Stimulated activated CD4-positive, alpha-beta T cell treated with anti-CD3 and anti-CD28 coated beads, Interleukin-2, amount 100 ng/mL, for 4 hours (primary cell): ENCODE data around the gene NPB.
"Not testable (repeated sequence)": the region's sequence is repeated elsewhere in the genome, so short reads cannot be mapped to it uniquely, and the experiment has no call there.

Experiments
- DNase-seq: peaks from one replicate; pipeline ENCODE4 v3.0.0-alpha.2; 2020; ENCODE audit warnings: low read depth

Gene NPB

GRCh38 chr17:81911969-81912368, 9.9 kb downstream of the NPB start:
- DNase-seq: no peak

DNA sequence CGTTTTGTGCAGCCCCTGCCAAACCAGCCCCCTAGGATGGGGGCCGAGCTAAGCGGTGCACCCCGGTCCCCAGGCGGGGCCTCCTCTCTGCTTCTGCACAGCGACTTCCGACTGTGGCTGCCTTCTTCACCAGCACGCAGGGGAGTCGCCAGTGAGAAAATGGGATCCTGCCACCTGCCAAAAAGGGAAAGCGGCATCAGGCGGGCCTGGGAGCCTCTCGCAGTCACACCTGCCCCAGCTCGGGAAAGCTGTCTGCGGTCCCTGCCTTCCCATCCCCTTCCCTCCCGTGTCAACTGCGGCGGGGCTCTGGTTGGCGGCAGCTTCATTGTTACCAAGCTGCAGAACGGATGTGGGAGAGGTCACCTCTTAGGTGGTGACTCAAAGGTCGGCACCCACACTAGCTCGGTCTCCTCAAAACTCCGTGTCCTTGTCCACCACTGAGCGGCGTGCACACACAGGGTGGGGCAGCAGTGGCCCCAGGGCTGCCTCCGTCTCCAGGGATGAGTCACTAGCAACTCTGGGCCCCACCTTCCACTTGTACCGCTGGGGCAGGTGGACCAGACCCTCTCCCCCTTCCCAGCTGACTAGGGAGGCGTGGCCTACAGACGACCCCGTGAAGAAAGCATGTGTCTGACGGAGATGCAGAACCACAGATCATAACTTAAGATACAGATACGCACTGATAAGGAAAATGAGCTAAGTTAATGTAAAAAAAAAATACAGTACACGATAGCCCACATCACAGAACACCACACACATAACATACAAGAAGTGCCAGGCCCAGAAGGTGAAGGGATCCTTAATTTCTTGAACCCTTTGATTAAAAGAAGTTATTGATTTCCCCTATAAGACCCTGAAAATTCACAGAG, 10.6 kb downstream of the NPB start:
- DNase-seq: no peak

DNA sequence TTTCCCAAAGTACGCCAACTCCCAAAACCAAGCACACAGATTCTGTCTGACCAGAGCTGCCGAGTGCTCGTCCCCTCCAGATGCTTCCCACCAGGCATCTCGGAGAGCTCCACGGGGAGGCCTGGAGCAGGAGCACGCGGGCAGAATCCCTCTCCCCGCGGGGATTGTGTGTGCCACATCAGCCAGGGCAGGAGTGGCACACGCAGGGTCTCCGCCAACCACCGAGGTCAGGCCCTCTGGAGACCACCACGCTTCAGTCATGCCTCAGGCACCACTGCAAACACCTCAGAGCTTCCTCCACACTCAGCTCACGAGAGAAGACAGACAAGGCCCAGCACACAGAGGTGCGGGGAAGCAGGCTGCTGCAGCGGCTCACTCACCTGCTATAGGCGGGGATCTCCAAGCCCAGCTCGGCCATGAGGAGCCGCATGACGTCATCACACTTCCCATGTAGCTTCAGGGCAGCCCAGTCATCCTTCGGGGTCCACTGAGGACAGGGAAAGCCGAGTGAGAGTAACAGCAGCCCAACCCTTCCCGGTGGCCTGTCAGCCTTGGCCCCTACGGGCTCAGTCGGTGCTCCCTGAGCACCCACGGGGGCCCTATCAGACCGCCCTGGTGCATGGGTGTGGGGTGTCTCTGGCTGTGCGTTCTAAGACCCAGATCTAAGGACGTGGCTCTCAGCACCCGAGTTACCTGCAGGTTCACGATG, 11.5 kb downstream of the NPB start:
- no peak for DNase-seq

DNA sequence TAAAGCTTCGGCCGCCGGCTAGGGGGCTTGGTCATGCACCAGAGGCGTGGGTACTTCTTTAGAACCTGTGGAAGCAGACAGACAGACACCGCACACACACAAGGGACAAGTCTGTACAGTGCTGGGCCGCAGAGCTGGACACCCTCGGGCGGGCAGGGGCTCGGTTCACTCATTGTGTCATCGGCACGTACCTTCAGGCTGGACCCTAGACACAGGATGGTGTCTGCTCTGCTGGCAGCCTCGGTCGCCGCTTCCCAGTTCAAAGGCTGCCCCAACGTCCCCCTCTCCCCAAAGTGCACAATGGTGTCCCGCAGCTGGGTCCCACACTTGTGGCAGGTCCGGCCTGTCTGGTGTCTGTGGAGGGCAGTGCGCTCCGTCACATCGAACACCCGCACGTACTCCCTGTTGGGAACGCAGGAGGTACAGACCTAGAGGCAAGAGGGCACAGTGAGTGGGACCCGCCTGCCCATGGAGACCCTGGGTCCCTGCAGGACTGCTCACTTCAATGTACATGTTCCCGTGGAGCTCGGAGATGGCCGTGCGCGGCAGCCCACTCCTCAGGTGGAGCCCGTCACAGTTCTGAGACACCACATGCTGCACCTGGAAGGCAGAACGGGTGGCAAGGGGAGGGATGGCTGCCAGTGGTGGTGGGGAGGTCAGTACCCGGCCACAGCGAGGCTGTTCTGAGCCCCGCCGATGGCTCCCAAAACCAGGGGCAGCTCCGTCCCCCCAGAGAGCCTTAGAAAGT, 12.2 kb downstream of the NPB start:
- DNase-seq: no peak

DNA sequence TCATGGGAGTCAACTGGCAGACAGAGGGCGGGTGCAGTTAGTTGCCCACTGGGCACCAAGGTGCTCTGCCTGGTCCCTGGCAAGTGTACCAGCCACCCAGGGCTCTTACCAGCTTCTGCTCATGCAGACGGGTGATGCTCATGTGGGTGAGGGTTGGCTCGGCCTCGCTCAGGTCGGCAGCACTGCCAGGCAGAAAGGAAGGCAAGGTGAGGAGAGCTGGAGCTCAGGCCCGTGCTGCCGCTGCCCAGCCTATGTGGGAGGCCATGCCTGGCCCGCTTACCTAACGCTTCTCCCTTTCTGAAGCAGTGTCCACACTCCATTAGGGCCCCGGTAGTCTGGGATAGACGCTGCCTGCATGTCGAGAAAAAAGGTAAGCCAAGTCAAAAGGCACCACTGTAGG, 13.3 kb downstream of the NPB start:
- DNase-seq: no peak

- no peak for DNase-seq
Observed at GRCh38 chr17:81916234-81917001, 14.4 kb downstream of the NPB start.

DNA sequence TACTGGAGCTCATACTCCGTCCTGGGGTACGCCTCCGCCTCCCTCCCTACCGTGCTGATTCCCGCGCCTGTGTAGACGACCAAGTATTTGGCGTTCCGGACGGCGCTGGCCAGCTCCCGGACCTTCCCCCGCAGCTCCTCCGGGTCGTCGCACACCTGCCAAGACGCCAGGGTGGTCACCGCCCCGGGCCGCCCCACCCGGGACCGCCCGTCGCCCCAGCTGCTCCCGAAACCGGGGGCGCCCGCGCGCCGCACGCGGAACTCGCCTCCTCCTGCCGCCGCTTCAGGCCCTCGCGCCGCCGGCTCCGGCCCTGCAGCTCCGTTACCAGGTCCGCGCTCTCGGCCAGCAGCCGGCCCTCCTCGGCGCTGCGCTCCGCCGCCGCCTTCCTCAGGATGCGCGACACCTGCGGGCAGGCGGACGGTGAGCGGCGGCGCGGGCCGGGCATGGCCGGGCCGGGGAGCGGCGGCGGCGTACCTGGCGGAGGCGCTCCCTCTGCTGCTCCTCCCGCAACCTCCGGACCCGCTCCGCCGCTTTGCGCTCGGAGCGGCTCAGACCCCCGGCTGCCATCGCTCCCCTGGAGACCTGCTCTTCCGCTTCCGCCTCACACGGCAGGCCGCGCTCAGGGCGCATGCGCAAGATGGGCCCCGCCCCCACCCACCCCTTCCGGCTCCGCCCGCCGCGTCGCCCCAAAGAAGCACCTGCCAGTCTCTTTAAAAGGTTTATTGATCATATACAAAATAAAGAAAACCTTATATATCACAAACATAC, 15.7 kb downstream of the NPB start, which contains the start of gene SIRT7:
Gene SIRT7 (minus strand): TSS at position 612 of the 768 bp plus-strand sequence. CDS start 45 bp downstream, at position 567.
- DNase-seq: peak; percentile 73

GRCh38 chr17:81918333-81918669, 16.3 kb downstream of the NPB start:
- DNase-seq: not testable (repeated sequence)

DNA sequence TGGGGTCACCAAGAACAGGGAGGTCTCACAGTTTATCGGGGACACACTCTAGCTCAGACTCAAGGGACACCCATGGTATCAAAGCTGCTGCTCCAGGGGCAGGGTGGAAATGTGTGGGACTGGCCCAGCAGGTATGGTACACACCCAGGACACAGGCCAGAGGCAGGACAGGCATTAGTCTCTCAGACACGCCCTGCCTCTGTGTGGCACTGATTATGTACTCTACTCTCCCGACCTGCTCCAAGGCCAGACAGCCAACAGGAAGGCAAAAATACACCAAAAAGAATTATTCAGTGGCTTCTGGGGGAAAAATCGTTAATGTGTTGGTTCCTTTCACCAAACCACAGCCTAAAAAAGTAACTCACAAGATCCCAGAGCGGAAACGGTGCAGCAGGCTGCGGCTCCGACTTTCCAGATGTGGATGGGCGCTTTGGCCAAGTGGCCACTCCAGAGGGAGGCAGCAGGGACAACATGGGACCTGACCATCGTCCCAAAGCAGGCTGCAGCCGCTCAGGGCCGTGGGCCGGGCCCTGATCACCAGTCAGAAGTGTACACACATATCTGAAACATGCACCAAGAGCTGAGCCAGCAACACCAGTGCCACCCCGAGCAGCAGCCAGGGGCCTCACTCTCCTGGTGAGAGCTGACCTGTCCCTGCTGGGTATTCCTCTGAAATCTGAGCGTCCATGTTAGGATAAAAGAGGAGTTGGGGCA, 17.0 kb downstream of the NPB start:
- DNase-seq: no peak

- DNase-seq: no peak
Observed at GRCh38 chr17:81920612-81921536, 18.8 kb downstream of the NPB start.

- no peak for DNase-seq
Observed at GRCh38 chr17:81921537-81921862, 19.5 kb downstream of the NPB start.

GRCh38 chr17:81921996-81922565, 20.0 kb downstream of the NPB start:
- DNase-seq: no peak

DNA sequence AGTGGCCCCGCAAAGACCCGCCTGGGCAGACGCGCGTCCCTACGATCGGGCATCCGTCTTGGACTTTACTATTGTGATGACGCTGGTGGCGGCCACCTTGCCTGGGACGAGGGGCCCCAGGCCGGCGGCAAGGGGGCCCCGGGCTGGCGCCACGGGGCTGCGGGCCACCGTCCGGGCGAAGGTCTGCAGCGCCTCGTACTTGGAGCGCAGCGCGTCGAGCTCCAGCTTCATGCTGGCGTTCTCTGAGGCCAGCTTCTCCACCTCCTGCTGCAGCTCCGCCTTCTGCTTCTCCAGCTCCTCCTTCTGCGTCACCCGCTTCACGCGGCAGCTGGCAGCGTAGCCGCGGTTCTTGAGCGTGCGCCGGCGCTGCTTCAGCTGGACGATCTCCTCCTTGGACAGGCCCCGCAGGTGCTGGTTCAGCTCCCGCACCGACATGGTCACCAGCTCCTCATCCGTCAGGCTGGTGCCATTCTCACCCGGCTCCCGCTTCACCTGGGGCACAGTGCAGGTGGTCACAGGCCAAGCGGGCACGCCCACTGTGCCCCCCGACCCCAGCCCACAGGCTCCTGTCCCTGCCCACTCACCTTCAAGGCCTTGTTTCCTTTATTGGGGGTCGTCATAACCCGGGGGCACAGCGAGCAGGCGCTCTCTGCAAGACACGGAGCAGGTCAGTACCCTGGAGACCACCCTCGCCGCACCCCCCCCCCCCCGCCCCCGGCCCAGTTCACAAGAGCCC, 20.7 kb downstream of the NPB start:
- no peak for DNase-seq

DNA sequence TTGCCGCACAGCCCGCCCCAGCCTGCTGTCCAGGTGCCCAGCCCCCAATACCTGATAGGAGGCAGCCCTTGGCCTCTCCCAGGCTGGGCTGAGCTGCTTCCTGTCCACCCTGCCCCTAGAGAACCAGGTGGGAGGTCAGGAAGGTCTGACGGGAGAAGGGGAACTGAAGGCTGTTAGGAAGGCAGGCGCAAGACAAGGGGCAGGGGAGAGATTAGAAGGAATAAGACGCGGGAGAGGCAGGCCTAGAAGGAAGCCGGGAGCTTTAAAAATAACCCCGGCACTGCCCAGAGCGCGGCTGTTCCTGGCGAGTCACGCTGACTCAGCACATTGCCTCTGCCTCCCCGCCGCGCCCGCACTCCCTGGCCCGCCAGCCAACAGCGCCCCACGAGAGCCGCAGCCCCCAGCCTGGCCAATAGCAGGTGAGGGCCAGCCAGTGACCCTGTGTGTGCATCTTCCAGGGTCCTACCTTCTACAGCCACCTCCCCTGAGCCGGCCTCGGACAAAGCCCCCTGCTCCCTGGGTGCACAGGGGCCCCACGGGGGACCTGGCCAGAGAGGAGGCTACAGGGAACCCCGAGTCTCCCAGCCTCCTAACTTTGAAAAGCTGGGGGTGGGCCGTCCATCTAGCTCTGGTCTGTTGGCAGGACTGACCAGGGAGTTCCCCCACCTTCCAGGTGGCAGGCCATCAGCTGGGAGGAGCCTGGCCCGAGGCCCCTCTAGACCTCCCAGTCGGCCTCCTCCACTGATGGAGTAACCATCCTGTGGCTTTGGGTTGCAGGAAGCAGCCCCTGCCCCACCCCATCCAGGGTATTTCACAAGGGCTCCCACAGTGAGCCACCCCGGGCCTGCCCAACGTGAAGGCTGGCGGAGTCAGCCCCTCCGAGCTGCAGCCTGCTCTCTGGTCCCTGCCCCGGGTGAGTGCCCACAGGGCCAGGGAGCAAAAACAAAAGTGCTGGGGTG, 21.5 kb downstream of the NPB start:
- no peak for DNase-seq

DNA sequence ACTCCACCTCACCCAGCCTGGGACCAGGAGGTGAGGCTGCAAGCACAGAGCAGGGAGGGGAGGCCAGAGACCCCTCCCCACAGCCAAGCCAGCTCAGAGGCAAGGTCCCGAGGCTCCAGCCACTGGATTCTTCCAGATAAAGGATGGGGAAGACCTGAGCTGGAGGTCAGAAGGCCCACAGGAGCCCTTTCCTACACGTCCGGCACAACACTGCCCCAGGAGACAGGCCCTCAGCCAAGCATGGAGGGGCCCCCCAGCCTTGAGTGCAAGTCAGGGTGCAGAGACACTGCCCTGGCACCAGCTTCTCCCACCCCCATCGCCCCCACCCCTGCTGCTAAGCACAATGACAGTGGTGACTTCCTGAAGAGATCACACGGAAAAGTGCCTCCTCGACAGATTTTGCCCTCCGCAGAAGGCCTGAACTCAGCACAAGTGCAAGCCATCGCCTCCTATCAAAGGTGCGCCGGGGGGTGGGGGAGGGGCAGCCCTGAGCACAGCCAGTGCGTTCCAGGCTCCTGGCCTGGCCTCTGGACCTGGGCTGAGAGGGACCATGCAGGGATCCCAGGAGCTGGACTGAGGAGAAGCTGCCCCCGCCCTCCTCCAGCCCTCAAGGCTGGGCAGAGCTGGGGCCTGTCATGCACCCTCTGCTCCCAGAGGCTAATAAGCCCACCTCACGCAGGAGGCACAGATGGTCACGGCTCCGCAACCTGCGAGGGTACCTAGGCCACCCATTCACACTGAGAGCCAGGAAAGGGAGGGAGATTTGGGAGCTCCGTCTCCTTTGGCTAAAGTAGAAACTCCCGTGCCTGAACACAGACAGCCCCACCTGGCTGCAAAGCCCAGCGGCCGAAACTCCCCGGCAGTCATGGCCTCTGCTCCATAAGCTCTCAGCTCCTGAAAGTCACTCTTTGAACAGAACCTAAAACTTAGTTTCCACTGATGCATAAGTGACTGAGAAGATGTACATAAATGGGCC, 22.8 kb downstream of the NPB start:
- no peak for DNase-seq

GRCh38 chr17:81925860-81926450, 23.9 kb downstream of the NPB start:
- DNase-seq: no peak
